Lower leg skin (tissue), 3 donors: ENCODE data around the gene GALR2.

Experiments used
- POLR2A ChIP-seq, 2 donors: fragments of 450-650 bp; IDR thresholded peaks; one replicate each; pipeline ENCODE4 v1.6.1; 2016 to 2017; ENCODE audit warnings: antibody characterized with exemption in 2 of 2, mild to moderate bottlenecking in 1 of 2, moderate library complexity in 1 of 2
- TF ChIP-seq, protein P1 (sequence below), 3 donors: fragments of 450-650 bp; IDR thresholded peaks; one replicate each; pipeline ENCODE4 v1.5.1; 2016; ENCODE audit warnings: antibody characterized with exemption in 3 of 3, mild to moderate bottlenecking in 3 of 3, moderate library complexity in 2 of 3

GRCh38 chr17:76123191-76123499 lies 48.6 kb downstream of the GALR2 start:
- TF ChIP-seq, protein P1, sequence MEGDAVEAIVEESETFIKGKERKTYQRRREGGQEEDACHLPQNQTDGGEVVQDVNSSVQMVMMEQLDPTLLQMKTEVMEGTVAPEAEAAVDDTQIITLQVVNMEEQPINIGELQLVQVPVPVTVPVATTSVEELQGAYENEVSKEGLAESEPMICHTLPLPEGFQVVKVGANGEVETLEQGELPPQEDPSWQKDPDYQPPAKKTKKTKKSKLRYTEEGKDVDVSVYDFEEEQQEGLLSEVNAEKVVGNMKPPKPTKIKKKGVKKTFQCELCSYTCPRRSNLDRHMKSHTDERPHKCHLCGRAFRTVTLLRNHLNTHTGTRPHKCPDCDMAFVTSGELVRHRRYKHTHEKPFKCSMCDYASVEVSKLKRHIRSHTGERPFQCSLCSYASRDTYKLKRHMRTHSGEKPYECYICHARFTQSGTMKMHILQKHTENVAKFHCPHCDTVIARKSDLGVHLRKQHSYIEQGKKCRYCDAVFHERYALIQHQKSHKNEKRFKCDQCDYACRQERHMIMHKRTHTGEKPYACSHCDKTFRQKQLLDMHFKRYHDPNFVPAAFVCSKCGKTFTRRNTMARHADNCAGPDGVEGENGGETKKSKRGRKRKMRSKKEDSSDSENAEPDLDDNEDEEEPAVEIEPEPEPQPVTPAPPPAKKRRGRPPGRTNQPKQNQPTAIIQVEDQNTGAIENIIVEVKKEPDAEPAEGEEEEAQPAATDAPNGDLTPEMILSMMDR (IDR thresholded peaks at IDR 0.05): no peak
- no peak for TF ChIP-seq POLR2A (IDR thresholded peaks at IDR 0.05)
